ENCODE results near the gene SEL1L3. TPM values are rescaled to one million over a fixed set of nuclear protein-coding genes. Genes with fewer than 3 reads are reported as not detected.

SEL1L3 gene
- total and polyA plus RNA-seq, 2 donors (not counting 1 experiment from before 2014, with no cell fraction given) = 120 to 280 TPM

- H3K4me1 ChIP-seq (ENCODE audit: control insufficient read depth in 2 of 2, insufficient read depth in 2 of 2, low read length in 2 of 2) = peaks cover 8 to 13% of the 10 kb centered on the region in 2 donors
- H3K27me3 Mint-ChIP-seq = no peaks in the 10 kb centered on the region
- peaks cover 0 to 2% of the 10 kb centered on the region in 2 experiments for H3K36me3 ChIP-seq (replicated peaks in 1 of 2; ENCODE audit: control extremely low read depth in 1 of 2, control insufficient read depth in 1 of 2, extremely low read depth in 1 of 2, insufficient read depth in 2 of 2, low read length in 1 of 2)
- WGBS (ENCODE audit: insufficient coverage) = 100% methylated on average over 1 of the region's 1 CpG
- H3K9me3 Mint-ChIP-seq (ENCODE audit: insufficient read depth) = no peaks in the 10 kb centered on the region
- ChIA-PET CTCF (no interaction called here), POLR2A (no interaction called here)
- TF ChIP-seq EZH2 (IDR thresholded peaks at IDR 0.05; ENCODE audit: borderline replicate concordance, insufficient read depth, low read depth, low read length, poor library complexity, severe bottlenecking) = no peak
- no peak for TF ChIP-seq CTCF (IDR thresholded peaks at IDR 0.05)
- no peak overlapping the region for H3K4me3 ChIP-seq (ENCODE audit: control extremely low read depth in 1 of 5, extremely low read depth in 1 of 5, insufficient read depth in 1 of 5, low read depth in 2 of 5, low read length in 4 of 5)
- DNase-seq = no peak
- peaks cover 13% of the 10 kb centered on the region for H3K4me1 Mint-ChIP-seq
- H3K4me3 Mint-ChIP-seq = no peak overlapping the region
- no peak for ATAC-seq (ENCODE audit: low read depth)
- no peaks in the 10 kb centered on the region for H3K9me3 ChIP-seq (ENCODE audit: control extremely low read depth in 1 of 3, control insufficient read depth in 2 of 3, insufficient read depth in 1 of 3, low read length in 2 of 3)
- no peak overlapping the region for H2AFZ ChIP-seq (ENCODE audit: insufficient read depth, low read depth, low read length, poor library complexity, severe bottlenecking)
- no peaks in the 10 kb centered on the region for H4K20me1 ChIP-seq (ENCODE audit: control insufficient read depth, insufficient read depth, low read length, poor library complexity, severe bottlenecking)
- no peaks in the 10 kb centered on the region for H3K79me2 ChIP-seq (ENCODE audit: control insufficient read depth, insufficient read depth, low read length)
- no peak overlapping the region for H3K4me2 ChIP-seq (replicated peaks; ENCODE audit: low read depth, low read length, poor library complexity, severe bottlenecking)
- no peak overlapping the region for H3K27ac ChIP-seq (ENCODE audit: low read length in 2 of 2)
- intact Hi-C loops (cut with micrococcal nuclease) = no loop called here
- H3K27me3 ChIP-seq (replicated peaks in 1 of 4; ENCODE audit: control extremely low read depth in 1 of 4, control insufficient read depth in 3 of 4, insufficient read depth in 4 of 4, low read length in 3 of 4) = no peaks in the 10 kb centered on the region
- H3K27ac Mint-ChIP-seq = no peak overlapping the region
- H3K9ac ChIP-seq (ENCODE audit: low read length) = no peak overlapping the region
Measured at GRCh38 chr4:25723409-25723808, 139.4 kb downstream of the SEL1L3 start.

- no peaks in the 10 kb centered on the region for H4K20me1 ChIP-seq (ENCODE audit: control insufficient read depth, insufficient read depth, low read length, poor library complexity, severe bottlenecking)
- DNase-seq = no peak
- Mint-ChIP-seq H3K4me3 (no peak overlapping the region), H3K9me3 (ENCODE audit: insufficient read depth) (no peaks in the 10 kb centered on the region), H3K27me3 (no peaks in the 10 kb centered on the region), H3K4me1 (peaks cover 8% of the 10 kb centered on the region), H3K27ac (no peak overlapping the region)
- TF ChIP-seq EZH2 (IDR thresholded peaks at IDR 0.05; ENCODE audit: borderline replicate concordance, insufficient read depth, low read depth, low read length, poor library complexity, severe bottlenecking) (no peak), CTCF (IDR thresholded peaks at IDR 0.05) (no peak)
- peaks cover 0 to 2% of the 10 kb centered on the region in 2 experiments for H3K36me3 ChIP-seq (replicated peaks in 1 of 2; ENCODE audit: control extremely low read depth in 1 of 2, control insufficient read depth in 1 of 2, extremely low read depth in 1 of 2, insufficient read depth in 2 of 2, low read length in 1 of 2)
- no peak overlapping the region for H3K27ac ChIP-seq (ENCODE audit: low read length in 2 of 2)
- H3K9me3 ChIP-seq (ENCODE audit: control extremely low read depth in 1 of 3, control insufficient read depth in 2 of 3, insufficient read depth in 1 of 3, low read length in 2 of 3) = no peaks in the 10 kb centered on the region
- no peak overlapping the region for H3K9ac ChIP-seq (ENCODE audit: low read length)
- H3K4me2 ChIP-seq (replicated peaks; ENCODE audit: low read depth, low read length, poor library complexity, severe bottlenecking) = no peak overlapping the region
- no peaks in the 10 kb centered on the region for H3K27me3 ChIP-seq (replicated peaks in 1 of 4; ENCODE audit: control extremely low read depth in 1 of 4, control insufficient read depth in 3 of 4, insufficient read depth in 4 of 4, low read length in 3 of 4)
- ChIA-PET POLR2A (no interaction called here), CTCF (no interaction called here)
- no peak for ATAC-seq (ENCODE audit: low read depth)
- 98% methylated on average over 3 of the region's 3 CpGs for WGBS (ENCODE audit: insufficient coverage)
- intact Hi-C loops (cut with micrococcal nuclease) = no loop called here
- H3K4me3 ChIP-seq (ENCODE audit: control extremely low read depth in 1 of 5, extremely low read depth in 1 of 5, insufficient read depth in 1 of 5, low read depth in 2 of 5, low read length in 4 of 5) = no peak overlapping the region
- no peaks in the 10 kb centered on the region for H3K79me2 ChIP-seq (ENCODE audit: control insufficient read depth, insufficient read depth, low read length)
- no peak overlapping the region for H2AFZ ChIP-seq (ENCODE audit: insufficient read depth, low read depth, low read length, poor library complexity, severe bottlenecking)
- peaks cover 4 to 8% of the 10 kb centered on the region in 2 donors for H3K4me1 ChIP-seq (ENCODE audit: control insufficient read depth in 2 of 2, insufficient read depth in 2 of 2, low read length in 2 of 2)
Measured at GRCh38 chr4:25722964-25723363, 139.8 kb downstream of the SEL1L3 start.
